ENCODE measurements around the gene MYH3. TPM values are rescaled to one million over a fixed set of nuclear protein-coding genes. Genes with fewer than 3 reads are reported as not detected.

The MYH3 gene
- total RNA-seq, 5 donors from 2014 or later (not counting 1 experiment from before 2014, with no cell fraction given) = 6.6 to 12.1 (median 11.1) TPM

DNA sequence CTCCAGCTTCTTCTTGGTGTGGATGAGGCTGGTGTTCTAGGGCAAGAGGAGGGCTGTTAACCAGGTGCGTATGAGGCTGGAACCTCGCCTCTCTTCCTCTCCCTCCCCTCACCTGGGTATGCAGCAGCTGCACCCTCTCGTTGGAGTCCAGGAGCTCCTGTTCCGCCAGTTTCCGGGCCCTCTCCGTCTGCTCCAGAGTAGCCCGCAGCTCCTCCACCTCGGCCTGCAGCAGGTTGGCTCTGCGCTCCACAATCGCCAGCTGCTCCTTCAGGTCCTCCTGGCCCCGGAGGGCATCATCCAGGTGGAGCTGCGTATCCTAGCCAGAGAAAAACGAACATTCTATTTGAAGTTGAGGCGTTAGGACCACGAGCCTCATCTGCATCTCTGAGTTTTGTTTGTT, 25.4 kb downstream of the MYH3 start:
- peaks cover 0 to 17% of the 10 kb centered on the region in 2 donors for H3K36me3 ChIP-seq (ENCODE audit: control insufficient read depth in 2 of 2, extremely low read depth in 1 of 2, insufficient read depth in 1 of 2, low read length in 1 of 2)
- Mint-ChIP-seq H3K27ac (no peak overlapping the region), H3K4me3 (no peak overlapping the region), H3K36me3 (peaks cover 45% of the 10 kb centered on the region), H3K27me3 (no peaks in the 10 kb centered on the region), H3K4me1 (peaks cover 0 to 8% (median 2%) of the 10 kb centered on the region in 3 donors), H3K9me3 (no peaks in the 10 kb centered on the region)
- no peaks in the 10 kb centered on the region for H3K9me3 ChIP-seq
- POLR2A ChIA-PET = interaction anchor here in 1 of 2 donors (0.5 kb wide), 1 partner anchor 270 kb away, joined by 6 read pairs; no protein-coding TSS in a partner anchor
- 96% methylated on average over 10 of the region's 15 CpGs for WGBS (ENCODE audit: insufficient coverage)
- H3K27me3 ChIP-seq (replicated peaks in 1 of 2; ENCODE audit: control insufficient read depth in 2 of 2, extremely low read depth in 1 of 2, insufficient read depth in 2 of 2, low read length in 1 of 2) = no peaks in the 10 kb centered on the region
- H3K4me3 ChIP-seq (ENCODE audit: control insufficient read depth in 1 of 2, extremely low read depth in 1 of 2, low read length in 1 of 2) = no peak overlapping the region
- peaks cover 0 to 3% of the 10 kb centered on the region in 2 experiments for H3K4me1 ChIP-seq (ENCODE audit: control insufficient read depth in 1 of 2, extremely low read depth in 1 of 2, insufficient read depth in 2 of 2, low read length in 2 of 2)
- ATAC-seq (replicated peaks in 1 of 4) = no peak
- CTCF ChIA-PET = interaction anchor here (1.0 to 2.0 kb wide), 4 partner anchors 15 to 213 kb away, joined by 3 to 11 read pairs (median 6); no protein-coding TSS in a partner anchor
- no peak overlapping the region for H3K27ac ChIP-seq (ENCODE audit: low read length)
- no peak for DNase-seq

GRCh38 chr17:10631048-10631700, 25.9 kb downstream of the MYH3 start:
- WGBS (ENCODE audit: insufficient coverage) = no CpG with 5 or more reads among the region's 18 CpGs
- ATAC-seq (replicated peaks in 1 of 4) = no peak
- Mint-ChIP-seq H3K4me1 (peaks cover 0 to 8% (median 2%) of the 10 kb centered on the region in 3 donors), H3K27ac (no peak overlapping the region), H3K36me3 (peaks cover 45% of the 10 kb centered on the region), H3K27me3 (no peaks in the 10 kb centered on the region), H3K4me3 (no peak overlapping the region), H3K9me3 (no peaks in the 10 kb centered on the region)
- POLR2A ChIA-PET = interaction anchor here in 1 of 2 donors (0.5 to 0.6 kb wide), 2 partner anchors 13 to 271 kb away, joined by 3 to 6 read pairs; no protein-coding TSS in a partner anchor
- Histone ChIP-seq H3K9me3 (no peaks in the 10 kb centered on the region), H3K36me3 (ENCODE audit: control insufficient read depth in 2 of 2, extremely low read depth in 1 of 2, insufficient read depth in 1 of 2, low read length in 1 of 2) (peaks cover 2 to 17% of the 10 kb centered on the region in 2 donors), H3K27ac (ENCODE audit: low read length) (no peak overlapping the region), H3K4me3 (ENCODE audit: control insufficient read depth in 1 of 2, extremely low read depth in 1 of 2, low read length in 1 of 2) (no peak overlapping the region), H3K4me1 (ENCODE audit: control insufficient read depth in 1 of 2, extremely low read depth in 1 of 2, insufficient read depth in 2 of 2, low read length in 2 of 2) (peaks cover 0 to 3% of the 10 kb centered on the region in 2 experiments), H3K27me3 (replicated peaks in 1 of 2; ENCODE audit: control insufficient read depth in 2 of 2, extremely low read depth in 1 of 2, insufficient read depth in 2 of 2, low read length in 1 of 2) (no peaks in the 10 kb centered on the region)
- DNase-seq = peak in 7 of 35 experiments; percentile 8 to 42 (median 13)
- CTCF ChIA-PET = interaction anchor here (0.5 to 2.0 kb wide), 6 partner anchors 14 to 265 kb away, joined by 3 to 11 read pairs (median 6); no protein-coding TSS in a partner anchor

DNA sequence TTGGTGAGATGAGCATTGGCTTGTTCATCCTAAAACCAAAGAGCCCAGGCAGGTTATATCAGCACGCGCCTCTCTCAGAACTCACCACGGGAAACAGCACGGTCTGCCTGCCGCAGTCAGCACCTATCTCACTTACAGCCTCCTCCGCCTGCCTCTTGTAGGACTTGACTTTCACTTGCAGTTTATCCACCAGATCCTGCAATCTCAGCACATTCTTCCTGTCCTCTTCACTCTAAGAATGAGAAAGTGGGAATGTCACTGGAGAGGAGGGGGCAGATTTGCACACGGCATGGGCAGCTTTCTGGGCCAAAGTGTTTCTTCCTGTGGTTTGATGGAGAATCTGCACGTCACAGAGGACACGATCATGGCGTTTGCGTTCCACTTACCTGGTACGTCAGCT, 27.4 kb downstream of the MYH3 start:
- peaks cover 0 to 8% (median 2%) of the 10 kb centered on the region in 3 donors for H3K4me1 Mint-ChIP-seq
- DNase-seq (no peak), ATAC-seq (replicated peaks in 1 of 4) (no peak)
- H3K27ac Mint-ChIP-seq = no peak overlapping the region
- Histone ChIP-seq H3K27ac (ENCODE audit: low read length) (no peak overlapping the region), H3K9me3 (no peaks in the 10 kb centered on the region), H3K27me3 (replicated peaks in 1 of 2; ENCODE audit: control insufficient read depth in 2 of 2, extremely low read depth in 1 of 2, insufficient read depth in 2 of 2, low read length in 1 of 2) (no peaks in the 10 kb centered on the region), H3K4me3 (ENCODE audit: control insufficient read depth in 1 of 2, extremely low read depth in 1 of 2, low read length in 1 of 2) (no peak overlapping the region), H3K36me3 (ENCODE audit: control insufficient read depth in 2 of 2, extremely low read depth in 1 of 2, insufficient read depth in 1 of 2, low read length in 1 of 2) (peaks cover 2 to 8% of the 10 kb centered on the region in 2 donors), H3K4me1 (ENCODE audit: control insufficient read depth in 1 of 2, extremely low read depth in 1 of 2, insufficient read depth in 2 of 2, low read length in 2 of 2) (peaks cover 0 to 3% of the 10 kb centered on the region in 2 experiments)
- no peaks in the 10 kb centered on the region for H3K9me3 Mint-ChIP-seq
- ChIA-PET CTCF (interaction anchor here (0.6 to 3.6 kb wide), 6 partner anchors 11 to 445 kb away, joined by 3 to 16 read pairs (median 6); no protein-coding TSS in a partner anchor), POLR2A (no interaction called here)
- no peak overlapping the region for H3K4me3 Mint-ChIP-seq
- 83% methylated on average over 3 of the region's 12 CpGs for WGBS (ENCODE audit: insufficient coverage)
- no peaks in the 10 kb centered on the region for H3K27me3 Mint-ChIP-seq
- peaks cover 34% of the 10 kb centered on the region for H3K36me3 Mint-ChIP-seq

DNA sequence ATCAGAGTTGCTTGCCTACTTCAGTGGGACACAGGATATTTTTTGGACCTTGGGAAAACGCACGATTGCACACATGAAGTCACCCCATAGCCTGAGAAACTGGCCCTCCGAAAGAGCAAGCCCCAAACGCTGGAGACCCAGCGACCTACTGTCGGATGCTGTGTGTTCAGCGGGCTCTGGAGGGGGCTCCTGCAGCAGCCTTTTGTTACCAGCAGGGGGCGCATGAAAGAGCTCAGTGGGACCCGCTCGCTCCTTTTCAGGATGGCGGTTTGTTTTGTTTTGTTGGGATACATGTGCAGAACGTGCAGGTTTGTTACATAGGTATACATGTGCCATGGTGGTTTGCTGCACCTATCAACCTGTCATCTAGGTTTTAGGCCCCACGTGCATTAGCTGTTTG, 28.4 kb downstream of the MYH3 start:
- ChIA-PET POLR2A (interaction anchor here in 1 of 2 donors (0.5 kb wide), 1 partner anchor 102 kb away, joined by 3 read pairs; no protein-coding TSS in a partner anchor), CTCF (interaction anchor here (1.4 to 3.6 kb wide), 4 partner anchors 10 to 217 kb away, joined by 4 to 16 read pairs (median 6); no protein-coding TSS in a partner anchor)
- Mint-ChIP-seq H3K27me3 (peaks cover 0 to 2% of the 10 kb centered on the region in 2 donors), H3K36me3 (peaks cover 31% of the 10 kb centered on the region), H3K4me3 (no peak overlapping the region), H3K27ac (no peak overlapping the region), H3K4me1 (peaks cover 0 to 5% (median 2%) of the 10 kb centered on the region in 3 donors), H3K9me3 (no peaks in the 10 kb centered on the region)
- Histone ChIP-seq H3K27ac (ENCODE audit: low read length) (no peak overlapping the region), H3K9me3 (no peaks in the 10 kb centered on the region), H3K4me3 (ENCODE audit: control insufficient read depth in 1 of 2, extremely low read depth in 1 of 2, low read length in 1 of 2) (no peak overlapping the region), H3K27me3 (replicated peaks in 1 of 2; ENCODE audit: control insufficient read depth in 2 of 2, extremely low read depth in 1 of 2, insufficient read depth in 2 of 2, low read length in 1 of 2) (no peaks in the 10 kb centered on the region), H3K36me3 (ENCODE audit: control insufficient read depth in 2 of 2, extremely low read depth in 1 of 2, insufficient read depth in 1 of 2, low read length in 1 of 2) (peaks cover 2 to 8% of the 10 kb centered on the region in 2 donors), H3K4me1 (ENCODE audit: control insufficient read depth in 1 of 2, extremely low read depth in 1 of 2, insufficient read depth in 2 of 2, low read length in 2 of 2) (peaks cover 0 to 3% of the 10 kb centered on the region in 2 experiments)
- WGBS (ENCODE audit: insufficient coverage) = 92% methylated on average over 10 of the region's 13 CpGs
- peak in 2 of 35 experiments; percentile 5 to 13 for DNase-seq
- ATAC-seq (replicated peaks in 1 of 4) = no peak

DNA sequence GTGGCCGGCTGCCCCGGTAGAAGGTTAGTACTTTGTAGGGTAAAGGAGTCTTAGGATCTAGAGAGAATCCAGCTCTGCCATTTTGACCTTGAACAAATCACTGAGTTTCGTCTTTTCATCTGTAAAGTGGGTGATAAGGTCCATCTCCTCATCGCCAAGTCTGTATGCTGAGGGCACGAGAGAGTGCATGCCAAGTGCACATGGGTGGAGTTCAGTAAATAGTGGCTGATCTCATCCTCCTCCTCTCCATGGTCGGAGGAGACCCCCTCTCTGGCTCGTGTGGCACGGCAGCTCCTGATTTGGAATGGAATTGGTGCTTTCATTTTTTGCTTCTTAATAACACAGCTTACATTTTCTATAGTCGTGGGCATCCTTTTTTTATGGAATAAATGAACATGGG, 30.7 kb downstream of the MYH3 start:
- Mint-ChIP-seq H3K9me3 (no peaks in the 10 kb centered on the region), H3K4me3 (no peak overlapping the region), H3K27me3 (peaks cover 0 to 2% of the 10 kb centered on the region in 2 donors), H3K36me3 (peaks cover 23% of the 10 kb centered on the region), H3K27ac (no peak overlapping the region), H3K4me1 (peaks cover 0 to 2% (median 2%) of the 10 kb centered on the region in 3 donors)
- no peak overlapping the region for H3K27ac ChIP-seq (ENCODE audit: low read length)
- DNase-seq (no peak), ATAC-seq (replicated peaks in 1 of 4) (no peak)
- H3K4me3 ChIP-seq (ENCODE audit: control insufficient read depth in 1 of 2, extremely low read depth in 1 of 2, low read length in 1 of 2) = no peak overlapping the region
- peaks cover 2 to 3% of the 10 kb centered on the region in 2 donors for H3K36me3 ChIP-seq (ENCODE audit: control insufficient read depth in 2 of 2, extremely low read depth in 1 of 2, insufficient read depth in 1 of 2, low read length in 1 of 2)
- CTCF ChIA-PET = interaction anchor here in 1 of 2 donors (0.7 kb wide), 1 partner anchor 9 kb away, joined by 3 read pairs; no protein-coding TSS in a partner anchor
- WGBS (ENCODE audit: insufficient coverage) = 92% methylated on average over 2 of the region's 9 CpGs
- H3K4me1 ChIP-seq (ENCODE audit: control insufficient read depth in 1 of 2, extremely low read depth in 1 of 2, insufficient read depth in 2 of 2, low read length in 2 of 2) = peaks cover 0 to 3% of the 10 kb centered on the region in 2 experiments
- no peaks in the 10 kb centered on the region for H3K9me3 ChIP-seq
- POLR2A ChIA-PET = no interaction called here
- H3K27me3 ChIP-seq (replicated peaks in 1 of 2; ENCODE audit: control insufficient read depth in 2 of 2, extremely low read depth in 1 of 2, insufficient read depth in 2 of 2, low read length in 1 of 2) = peaks cover 0 to 2% of the 10 kb centered on the region in 2 experiments

DNA sequence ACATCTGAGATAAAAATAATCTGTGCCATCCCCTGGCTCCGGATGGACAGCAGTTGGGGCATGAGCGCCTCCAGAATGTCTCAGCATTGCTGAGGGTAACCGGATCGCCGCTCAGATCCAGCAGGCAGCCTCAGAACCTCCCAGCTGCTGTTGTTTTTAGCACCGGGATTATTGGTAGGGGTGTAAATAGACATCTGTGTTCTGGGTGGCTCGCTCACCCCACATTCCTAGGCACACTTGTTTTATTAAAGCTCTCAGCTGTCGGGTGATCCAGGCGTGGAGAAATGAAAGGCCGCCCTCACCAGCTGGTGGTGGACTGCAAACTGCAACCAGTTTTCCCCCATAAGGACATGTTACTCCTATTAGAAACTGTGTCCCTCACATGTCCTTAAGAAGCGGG, 32.1 kb downstream of the MYH3 start:
- H3K27ac Mint-ChIP-seq = no peak overlapping the region
- no peak for DNase-seq
- no peaks in the 10 kb centered on the region for H3K4me1 Mint-ChIP-seq
- ChIA-PET POLR2A (no interaction called here), CTCF (no interaction called here)
- Histone ChIP-seq H3K27ac (ENCODE audit: low read length) (no peak overlapping the region), H3K9me3 (no peaks in the 10 kb centered on the region), H3K36me3 (ENCODE audit: control insufficient read depth in 2 of 2, extremely low read depth in 1 of 2, insufficient read depth in 1 of 2, low read length in 1 of 2) (peaks cover 2% of the 10 kb centered on the region in 2 donors), H3K4me1 (ENCODE audit: control insufficient read depth in 1 of 2, extremely low read depth in 1 of 2, insufficient read depth in 2 of 2, low read length in 2 of 2) (no peaks in the 10 kb centered on the region), H3K4me3 (ENCODE audit: control insufficient read depth in 1 of 2, extremely low read depth in 1 of 2, low read length in 1 of 2) (no peak overlapping the region), H3K27me3 (replicated peaks in 1 of 2; ENCODE audit: control insufficient read depth in 2 of 2, extremely low read depth in 1 of 2, insufficient read depth in 2 of 2, low read length in 1 of 2) (peaks cover 0 to 2% of the 10 kb centered on the region in 2 experiments)
- H3K36me3 Mint-ChIP-seq = peaks cover 15% of the 10 kb centered on the region
- H3K4me3 Mint-ChIP-seq = no peak overlapping the region
- H3K27me3 Mint-ChIP-seq = peaks cover 0 to 2% of the 10 kb centered on the region in 2 donors
- 80% methylated on average over 2 of the region's 11 CpGs for whole genome bisulfite sequencing (ENCODE audit: insufficient coverage)
- H3K9me3 Mint-ChIP-seq = no peaks in the 10 kb centered on the region
- no peak for ATAC-seq (replicated peaks in 1 of 4)
